ENCODE measurements around the gene LGALS4. TPM values are rescaled to one million over a fixed set of nuclear protein-coding genes. Genes with fewer than 3 reads are reported as not detected.
"Not testable (repeated sequence)": the region's sequence is repeated elsewhere in the genome, so short reads cannot be mapped to it uniquely, and the experiment has no call there.

Gene LGALS4
- total RNA-seq, 5 donors from 2014 or later (not counting 1 experiment from before 2014, with no cell fraction given) = 3.8 to 8.8 (median 6.6) TPM

GRCh38 chr19:38803543-38803942 lies 9.2 kb downstream of the LGALS4 start:
- CTCF ChIA-PET = no interaction called here

GRCh38 chr19:38801359-38802095 lies 11.2 kb downstream of the LGALS4 start:
- Histone ChIP-seq H3K27ac (ENCODE audit: low read length) (no peak overlapping the region), H3K27me3 (replicated peaks in 1 of 2; ENCODE audit: control insufficient read depth in 2 of 2, extremely low read depth in 1 of 2, insufficient read depth in 2 of 2, low read length in 1 of 2) (no peaks in the 10 kb centered on the region), H3K36me3 (ENCODE audit: control insufficient read depth in 2 of 2, extremely low read depth in 1 of 2, insufficient read depth in 1 of 2, low read length in 1 of 2) (no peaks in the 10 kb centered on the region), H3K9me3 (no peaks in the 10 kb centered on the region), H3K4me3 (ENCODE audit: control insufficient read depth in 1 of 2, extremely low read depth in 1 of 2, low read length in 1 of 2) (no peak overlapping the region), H3K4me1 (ENCODE audit: control insufficient read depth in 1 of 2, extremely low read depth in 1 of 2, insufficient read depth in 2 of 2, low read length in 2 of 2) (peaks cover 0 to 5% of the 10 kb centered on the region in 2 experiments)
- POLR2A ChIA-PET = no interaction called here
- Mint-ChIP-seq H3K27me3 (no peaks in the 10 kb centered on the region), H3K27ac (no peak overlapping the region), H3K4me3 (no peak overlapping the region), H3K9me3 (no peaks in the 10 kb centered on the region), H3K4me1 (peaks cover 6% of the 10 kb centered on the region in 3 donors), H3K36me3 (no peaks in the 10 kb centered on the region)
- CTCF ChIA-PET = no interaction called here
- DNase-seq = no peak
- no peak for ATAC-seq (replicated peaks in 1 of 4)
- WGBS (ENCODE audit: insufficient coverage) = 98% methylated on average over 11 of the region's 12 CpGs

More at GRCh38 chr19:38803543-38803942, 9.2 kb downstream of the LGALS4 start:
- no peak overlapping the region for H3K4me3 ChIP-seq (ENCODE audit: control insufficient read depth in 1 of 2, extremely low read depth in 1 of 2, low read length in 1 of 2)
- WGBS (ENCODE audit: insufficient coverage) = 93% methylated on average over 2 of the region's 10 CpGs
- H3K27me3 ChIP-seq (replicated peaks in 1 of 2; ENCODE audit: control insufficient read depth in 2 of 2, extremely low read depth in 1 of 2, insufficient read depth in 2 of 2, low read length in 1 of 2) = no peaks in the 10 kb centered on the region
- H3K27ac Mint-ChIP-seq = no peak overlapping the region
- H3K36me3 Mint-ChIP-seq = no peaks in the 10 kb centered on the region
- H3K9me3 ChIP-seq = no peaks in the 10 kb centered on the region
- H3K4me1 Mint-ChIP-seq = peaks cover 6% of the 10 kb centered on the region in 3 donors
- H3K4me1 ChIP-seq (ENCODE audit: control insufficient read depth in 1 of 2, extremely low read depth in 1 of 2, insufficient read depth in 2 of 2, low read length in 2 of 2) = peaks cover 0 to 5% of the 10 kb centered on the region in 2 experiments
- H3K27ac ChIP-seq (ENCODE audit: low read length) = no peak overlapping the region
- no peaks in the 10 kb centered on the region for H3K36me3 ChIP-seq (ENCODE audit: control insufficient read depth in 2 of 2, extremely low read depth in 1 of 2, insufficient read depth in 1 of 2, low read length in 1 of 2)
- no peaks in the 10 kb centered on the region for H3K27me3 Mint-ChIP-seq
- no peak overlapping the region for H3K4me3 Mint-ChIP-seq
- H3K9me3 Mint-ChIP-seq = no peaks in the 10 kb centered on the region
- DNase-seq (no peak), ATAC-seq (replicated peaks in 1 of 4) (no peak)
- POLR2A ChIA-PET = no interaction called here

GRCh38 chr19:38800577-38801347 lies 12.0 kb downstream of the LGALS4 start:
- Mint-ChIP-seq H3K36me3 (no peaks in the 10 kb centered on the region), H3K27ac (no peak overlapping the region), H3K27me3 (no peaks in the 10 kb centered on the region), H3K4me3 (no peak overlapping the region), H3K4me1 (peaks cover 6% of the 10 kb centered on the region in 3 donors), H3K9me3 (no peaks in the 10 kb centered on the region)
- WGBS (ENCODE audit: insufficient coverage) = 89% methylated on average over 3 of the region's 5 CpGs
- no peaks in the 10 kb centered on the region for H3K27me3 ChIP-seq (replicated peaks in 1 of 2; ENCODE audit: control insufficient read depth in 2 of 2, extremely low read depth in 1 of 2, insufficient read depth in 2 of 2, low read length in 1 of 2)
- DNase-seq (no peak), ATAC-seq (replicated peaks in 1 of 4) (no peak)
- no peak overlapping the region for H3K4me3 ChIP-seq (ENCODE audit: control insufficient read depth in 1 of 2, extremely low read depth in 1 of 2, low read length in 1 of 2)
- H3K4me1 ChIP-seq (ENCODE audit: control insufficient read depth in 1 of 2, extremely low read depth in 1 of 2, insufficient read depth in 2 of 2, low read length in 2 of 2) = peaks cover 0 to 5% of the 10 kb centered on the region in 2 experiments
- ChIA-PET POLR2A (no interaction called here), CTCF (no interaction called here)
- no peaks in the 10 kb centered on the region for H3K9me3 ChIP-seq
- no peak overlapping the region for H3K27ac ChIP-seq (ENCODE audit: low read length)
- H3K36me3 ChIP-seq (ENCODE audit: control insufficient read depth in 2 of 2, extremely low read depth in 1 of 2, insufficient read depth in 1 of 2, low read length in 1 of 2) = no peaks in the 10 kb centered on the region

GRCh38 chr19:38799104-38799503 lies 13.6 kb downstream of the LGALS4 start:
- Mint-ChIP-seq H3K4me1 (no peaks in the 10 kb centered on the region), H3K36me3 (no peaks in the 10 kb centered on the region), H3K9me3 (no peaks in the 10 kb centered on the region), H3K27me3 (no peaks in the 10 kb centered on the region), H3K27ac (no peak overlapping the region), H3K4me3 (no peak overlapping the region)
- Histone ChIP-seq H3K9me3 (no peaks in the 10 kb centered on the region), H3K4me1 (ENCODE audit: control insufficient read depth in 1 of 2, extremely low read depth in 1 of 2, insufficient read depth in 2 of 2, low read length in 2 of 2) (no peaks in the 10 kb centered on the region), H3K27me3 (replicated peaks in 1 of 2; ENCODE audit: control insufficient read depth in 2 of 2, extremely low read depth in 1 of 2, insufficient read depth in 2 of 2, low read length in 1 of 2) (no peaks in the 10 kb centered on the region), H3K4me3 (ENCODE audit: control insufficient read depth in 1 of 2, extremely low read depth in 1 of 2, low read length in 1 of 2) (no peak overlapping the region), H3K36me3 (ENCODE audit: control insufficient read depth in 2 of 2, extremely low read depth in 1 of 2, insufficient read depth in 1 of 2, low read length in 1 of 2) (no peaks in the 10 kb centered on the region), H3K27ac (ENCODE audit: low read length) (no peak overlapping the region)
- ChIA-PET POLR2A (interaction anchor here in 1 of 2 donors (0.7 kb wide), 1 partner anchor 80 kb away, joined by 3 read pairs; no protein-coding TSS in a partner anchor), CTCF (interaction anchor here in 1 of 2 donors (0.6 kb wide), 1 partner anchor 437 kb away, joined by 3 read pairs; no protein-coding TSS in a partner anchor)
- DNase-seq (no peak), ATAC-seq (replicated peaks in 1 of 4) (no peak)
- 98% methylated on average over 5 of the region's 10 CpGs for WGBS (ENCODE audit: insufficient coverage)

- H3K9me3 ChIP-seq; H3K36me3 Mint-ChIP-seq; H3K27ac ChIP-seq (ENCODE audit: low read length); H3K36me3 ChIP-seq (ENCODE audit: control insufficient read depth in 2 of 2, extremely low read depth in 1 of 2, insufficient read depth in 1 of 2, low read length in 1 of 2); DNase-seq; H3K4me1 Mint-ChIP-seq; H3K27ac Mint-ChIP-seq; H3K27me3 Mint-ChIP-seq; H3K27me3 ChIP-seq (replicated peaks in 1 of 2; ENCODE audit: control insufficient read depth in 2 of 2, extremely low read depth in 1 of 2, insufficient read depth in 2 of 2, low read length in 1 of 2); H3K4me1 ChIP-seq (ENCODE audit: control insufficient read depth in 1 of 2, extremely low read depth in 1 of 2, insufficient read depth in 2 of 2, low read length in 2 of 2); POLR2A ChIA-PET; ATAC-seq (replicated peaks in 1 of 4); H3K4me3 ChIP-seq (ENCODE audit: control insufficient read depth in 1 of 2, extremely low read depth in 1 of 2, low read length in 1 of 2); H3K9me3 Mint-ChIP-seq; H3K4me3 Mint-ChIP-seq; CTCF ChIA-PET: not testable (repeated sequence)
- WGBS (ENCODE audit: insufficient coverage) = 100% methylated on average over 3 of the region's 33 CpGs
These were observed 15.0 kb downstream of the LGALS4 start for GRCh38 chr19:38797781-38798180.

- H3K4me1 Mint-ChIP-seq = peaks cover 0 to 4% (median 4%) of the 10 kb centered on the region in 3 donors
- Histone ChIP-seq H3K27ac (ENCODE audit: low read length) (no peak overlapping the region), H3K9me3 (no peaks in the 10 kb centered on the region), H3K36me3 (ENCODE audit: control insufficient read depth in 2 of 2, extremely low read depth in 1 of 2, insufficient read depth in 1 of 2, low read length in 1 of 2) (no peaks in the 10 kb centered on the region), H3K4me1 (ENCODE audit: control insufficient read depth in 1 of 2, extremely low read depth in 1 of 2, insufficient read depth in 2 of 2, low read length in 2 of 2) (peaks cover 2 to 12% of the 10 kb centered on the region in 2 experiments), H3K4me3 (ENCODE audit: control insufficient read depth in 1 of 2, extremely low read depth in 1 of 2, low read length in 1 of 2) (no peak overlapping the region), H3K27me3 (replicated peaks in 1 of 2; ENCODE audit: control insufficient read depth in 2 of 2, extremely low read depth in 1 of 2, insufficient read depth in 2 of 2, low read length in 1 of 2) (peaks cover 0 to 7% of the 10 kb centered on the region in 2 experiments)
- no CpG with 5 or more reads among the region's 2 CpGs for WGBS (ENCODE audit: insufficient coverage)
- no peaks in the 10 kb centered on the region for H3K36me3 Mint-ChIP-seq
- no peaks in the 10 kb centered on the region for H3K9me3 Mint-ChIP-seq
- no peak for ATAC-seq (replicated peaks in 1 of 4)
- CTCF ChIA-PET = no interaction called here
- POLR2A ChIA-PET = no interaction called here
- H3K27me3 Mint-ChIP-seq = no peaks in the 10 kb centered on the region
- no peak overlapping the region for H3K27ac Mint-ChIP-seq
- no peak for DNase-seq
- H3K4me3 Mint-ChIP-seq = no peak overlapping the region
These were observed 16.6 kb downstream of the LGALS4 start for GRCh38 chr19:38796154-38796553.
